ENCODE results near the gene GCAT.

DNA sequence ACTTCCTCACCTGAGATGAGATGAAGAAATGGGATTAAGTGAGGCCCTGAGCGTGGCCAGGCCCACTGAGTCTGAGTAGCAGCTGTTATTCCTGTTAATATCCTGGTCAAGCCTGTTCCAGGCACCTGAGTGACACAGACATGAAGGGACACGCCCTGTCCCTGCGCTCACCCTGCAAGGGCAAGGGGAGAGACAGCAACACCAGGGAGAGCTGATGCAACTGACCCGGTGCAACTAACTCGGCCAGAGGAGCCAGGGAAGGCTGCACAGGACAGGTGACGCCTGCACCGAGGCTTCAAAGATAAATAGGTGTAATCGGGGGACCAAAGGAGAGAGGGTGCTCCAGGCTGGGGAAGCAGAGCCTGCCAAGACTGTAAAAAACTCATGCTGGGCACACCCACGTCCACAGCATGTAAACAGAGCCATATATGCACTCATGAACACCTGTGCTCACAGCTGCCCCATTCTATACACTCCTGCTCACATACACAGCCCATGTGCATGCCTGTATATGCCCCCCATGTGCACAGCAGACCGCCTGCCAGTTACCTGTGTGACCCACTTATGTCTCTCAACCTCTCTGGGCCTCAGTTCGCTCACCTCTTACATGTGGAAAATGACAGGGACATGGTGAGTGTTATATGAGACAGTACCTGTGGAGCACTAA is 22.8 kb upstream of the GCAT start:
- no peak for TF ChIP-seq TAF1 (IDR thresholded peaks at IDR 0.05; ENCODE audit: low read depth)
- TF ChIP-seq EZH2 (IDR thresholded peaks at IDR 0.05; ENCODE audit: borderline replicate concordance, insufficient read depth, low read length, poor library complexity, severe bottlenecking) = no peak
- TF ChIP-seq, protein P1, sequence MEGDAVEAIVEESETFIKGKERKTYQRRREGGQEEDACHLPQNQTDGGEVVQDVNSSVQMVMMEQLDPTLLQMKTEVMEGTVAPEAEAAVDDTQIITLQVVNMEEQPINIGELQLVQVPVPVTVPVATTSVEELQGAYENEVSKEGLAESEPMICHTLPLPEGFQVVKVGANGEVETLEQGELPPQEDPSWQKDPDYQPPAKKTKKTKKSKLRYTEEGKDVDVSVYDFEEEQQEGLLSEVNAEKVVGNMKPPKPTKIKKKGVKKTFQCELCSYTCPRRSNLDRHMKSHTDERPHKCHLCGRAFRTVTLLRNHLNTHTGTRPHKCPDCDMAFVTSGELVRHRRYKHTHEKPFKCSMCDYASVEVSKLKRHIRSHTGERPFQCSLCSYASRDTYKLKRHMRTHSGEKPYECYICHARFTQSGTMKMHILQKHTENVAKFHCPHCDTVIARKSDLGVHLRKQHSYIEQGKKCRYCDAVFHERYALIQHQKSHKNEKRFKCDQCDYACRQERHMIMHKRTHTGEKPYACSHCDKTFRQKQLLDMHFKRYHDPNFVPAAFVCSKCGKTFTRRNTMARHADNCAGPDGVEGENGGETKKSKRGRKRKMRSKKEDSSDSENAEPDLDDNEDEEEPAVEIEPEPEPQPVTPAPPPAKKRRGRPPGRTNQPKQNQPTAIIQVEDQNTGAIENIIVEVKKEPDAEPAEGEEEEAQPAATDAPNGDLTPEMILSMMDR (IDR thresholded peaks at IDR 0.05; ENCODE audit: poor library complexity, severe bottlenecking) = no peak
- TF ChIP-seq SMC3 (conservative IDR thresholded peaks at IDR 0.05; ENCODE audit: poor library complexity) = no peak
- no peak for TF ChIP-seq RAD21 (conservative IDR thresholded peaks at IDR 0.05)

Data from neural cell (in vitro differentiated cells).